ENCODE results near the gene EZH2.

Gene EZH2

GRCh38 chr7:148884049-148884298, at the start of gene EZH2:
TSS of gene EZH2 (minus strand) at chr7:148884291. CDS start at chr7:148847298, 36,993 bp downstream.
- DNase-seq, result no peak

- DNase-seq, result no peak
These were observed 47.4 kb upstream of the EZH2 start for GRCh38 chr7:148931470-148931869.

GRCh38 chr7:148930335-148930734, 46.2 kb upstream of the EZH2 start:
- DNase-seq, result no peak

- no peak for DNase-seq
These were observed 45.1 kb upstream of the EZH2 start for GRCh38 chr7:148929176-148929575.

GRCh38 chr7:148927123-148928045, 43.3 kb upstream of the EZH2 start:
- no peak for DNase-seq

- DNase-seq, result no peak
These were observed 41.7 kb upstream of the EZH2 start for GRCh38 chr7:148925836-148926235.

- no peak for DNase-seq
These were observed 39.9 kb upstream of the EZH2 start for GRCh38 chr7:148924011-148924410.

GRCh38 chr7:148921806-148922205, 37.7 kb upstream of the EZH2 start:
- no peak for DNase-seq

GRCh38 chr7:148921189-148921588, 37.1 kb upstream of the EZH2 start:
- peak; percentile 16 for DNase-seq

GRCh38 chr7:148919859-148920258, 35.8 kb upstream of the EZH2 start:
- DNase-seq, result no peak

- DNase-seq, result no peak
These were observed 34.0 kb upstream of the EZH2 start for GRCh38 chr7:148918058-148918596.

GRCh38 chr7:148916186-148916585, 32.1 kb upstream of the EZH2 start:
- no peak for DNase-seq

- peak; percentile 11 for DNase-seq
These were observed 31.1 kb upstream of the EZH2 start for GRCh38 chr7:148915211-148915610.

- DNase-seq, result peak; percentile 33
These were observed 30.2 kb upstream of the EZH2 start for GRCh38 chr7:148914208-148914777.

GRCh38 chr7:148912758-148913541, 28.9 kb upstream of the EZH2 start:
- peak; percentile 50 for DNase-seq

GRCh38 chr7:148912151-148912550, 28.1 kb upstream of the EZH2 start:
- DNase-seq, result no peak

GRCh38 chr7:148911626-148912025, 27.5 kb upstream of the EZH2 start:
- peak; percentile 35 for DNase-seq

- DNase-seq, result no peak
These were observed 25.5 kb upstream of the EZH2 start for GRCh38 chr7:148909568-148909967.

- no peak for DNase-seq
These were observed 22.8 kb upstream of the EZH2 start for GRCh38 chr7:148906707-148907498.

GRCh38 chr7:148905093-148905666, 21.1 kb upstream of the EZH2 start:
- no peak for DNase-seq

GRCh38 chr7:148903504-148903903, 19.4 kb upstream of the EZH2 start:
- no peak for DNase-seq

GRCh38 chr7:148901178-148901577, 17.1 kb upstream of the EZH2 start:
- no peak for DNase-seq

Measured in CD4-positive, alpha-beta T cell treated with Interleukin-6 for 4 hours (primary cell).